A549 (cell line): ENCODE measurements around the gene SOX6.

Experiments used
- CEBPB ChIP-seq, 2 experiments: fragments of >200 bp in 1 of 2; sonication (Bioruptor Twin) in 1 of 2; formaldehyde crosslinking in 1 of 2; IDR thresholded peaks; 2 replicates each; pipeline ENCODE4 v1.6.1; 2012 to 2016
- CTCF ChIP-seq: fragments of >200 bp; sonication (Bioruptor Twin); formaldehyde crosslinking; IDR thresholded peaks from 3 replicates; pipeline ENCODE4 v1.5.1; 2016
- E2F6 ChIP-seq: IDR thresholded peaks from 2 replicates; pipeline ENCODE4 v1.6.1; 2012; ENCODE audit warnings: low read depth, borderline replicate concordance
- ELK1 ChIP-seq: fragments of 150-350 bp; IDR thresholded peaks from 2 replicates; pipeline ENCODE4 v1.6.1; 2014; ENCODE audit warnings: low read depth, mild to moderate bottlenecking, low read length
- EP300 ChIP-seq, 2 experiments: fragments of >200 bp; sonication (Bioruptor Twin); formaldehyde crosslinking; IDR thresholded peaks; 2 replicates in 1 of 2; 3 replicates in 1 of 2; pipeline ENCODE4 v1.6.1; 2016 to 2017
- JUN ChIP-seq, 2 experiments: fragments of >200 bp; sonication (Bioruptor Twin); formaldehyde crosslinking; IDR thresholded peaks; 2 replicates in 1 of 2; 3 replicates in 1 of 2; pipeline ENCODE4 v1.6.1; 2016 to 2017
- MAFK ChIP-seq: fragments of 450-650 bp; IDR thresholded peaks from 2 replicates; pipeline ENCODE4 v1.6.1; 2014; ENCODE audit not compliant: partially characterized antibody
- POLR2A ChIP-seq: IDR thresholded peaks from 2 replicates; pipeline ENCODE4 v1.6.1; 2012; ENCODE audit warnings: mild to moderate bottlenecking, low read length
- POLR2AphosphoS2 ChIP-seq: conservative IDR thresholded peaks from 2 replicates; pipeline ENCODE4 v1.6.1; 2012; ENCODE audit warnings: low read length, improper control_type of control experiment, inconsistent platforms
- RAD21 ChIP-seq, 2 experiments: fragments of >200 bp in 1 of 2; sonication (Bioruptor Twin) in 1 of 2; formaldehyde crosslinking in 1 of 2; IDR thresholded peaks in 1 of 2; conservative IDR thresholded peaks in 1 of 2; 2 replicates in 1 of 2; 3 replicates in 1 of 2; pipeline ENCODE4 v1.6.1; 2012 to 2018; ENCODE audit warnings: inconsistent platforms in 1 of 2
- REST ChIP-seq: fragments of 200-600 bp; sonication (generic); IDR thresholded peaks from 2 replicates; pipeline ENCODE4 v1.6.1; 2016; ENCODE audit warnings: antibody characterized with exemption, mild to moderate bottlenecking, moderate library complexity
- ZFP36 ChIP-seq: fragments of 450-650 bp; IDR thresholded peaks from 2 replicates; pipeline ENCODE4 v1.6.1; 2014; ENCODE audit warnings: borderline replicate concordance; ENCODE audit not compliant: partially characterized antibody

GRCh38 chr11:16125796-16126195 is 230.6 kb downstream of the SOX6 start:
- no peak for TF ChIP-seq REST
- TF ChIP-seq EP300 (IDR thresholded peaks at IDR 0.05) = no peak
- no peak for TF ChIP-seq RAD21 (conservative IDR thresholded peaks at IDR 0.05 in 1 of 2, IDR thresholded peaks at IDR 0.05 in 1 of 2)
- no peak for TF ChIP-seq CTCF
- no peak for TF ChIP-seq POLR2A
- no peak for TF ChIP-seq ELK1
- TF ChIP-seq CEBPB (IDR thresholded peaks at IDR 0.05) = no peak
- TF ChIP-seq POLR2AphosphoS2 = no peak
- no peak for TF ChIP-seq ZFP36
- no peak for TF ChIP-seq JUN (IDR thresholded peaks at IDR 0.05)
- no peak for TF ChIP-seq E2F6
- TF ChIP-seq MAFK = no peak
